Thyroid gland (tissue), 4 donors: ENCODE data around the gene NMNAT2.

Experiments
- CTCF ChIP-seq, 6 experiments: fragments of 200-600 bp in 3 of 6; fragments of 450-650 bp in 3 of 6; sonication (generic) in 3 of 6; IDR thresholded peaks; one replicate each; pipeline ENCODE4 v1.5.1; 2016 to 2019; ENCODE audit warnings: antibody characterized with exemption in 6 of 6, mild to moderate bottlenecking in 2 of 6, inconsistent platforms in 1 of 6, moderate library complexity in 1 of 6
- POLR2A ChIP-seq, 2 donors: fragments of 450-650 bp; IDR thresholded peaks; one replicate each; pipeline ENCODE4 v1.6.1; 2017; ENCODE audit warnings: antibody characterized with exemption in 2 of 2, mild to moderate bottlenecking in 2 of 2, moderate library complexity in 1 of 2

- TF ChIP-seq CTCF (IDR thresholded peaks at IDR 0.05) (no peak), POLR2A (IDR thresholded peaks at IDR 0.05) (no peak)
Observed at GRCh38 chr1:183273300-183273699, 144.9 kb downstream of the NMNAT2 start.
